HL-60 (cell line): Measurements from ENCODE around the gene CLEC2D.

Source experiments
- DNase-seq, 2 experiments: peaks; one replicate each; pipeline ENCODE4 v3.0.0-alpha.2; 2010 to 2020; ENCODE audit warnings: low read depth in 1 of 2, low spot score in 1 of 2
- H3K27ac ChIP-seq: fragments of 250-450 bp; sonication (Bioruptor Pico); replicated peaks from 2 replicates; pipeline ENCODE4 v1.5.1; 2020; ENCODE audit warnings: mild to moderate bottlenecking, moderate library complexity
- H3K27me3 ChIP-seq: fragments of 250-450 bp; sonication (Bioruptor Pico); 2 replicates; pipeline ENCODE4 v1.5.1; 2021; ENCODE audit warnings: mild to moderate bottlenecking, moderate library complexity; ENCODE audit not compliant: insufficient read depth, poor library complexity, severe bottlenecking
- H3K4me3 ChIP-seq: replicated peaks from 2 replicates; pipeline ENCODE4 v1.5.1; 2011; ENCODE audit warnings: mild to moderate bottlenecking, control low read depth, low read length; ENCODE audit not compliant: insufficient read depth
- GABPA ChIP-seq: IDR thresholded peaks from 2 replicates; pipeline ENCODE4 v1.6.1; 2012; ENCODE audit warnings: low read depth
- POLR2AphosphoS5 ChIP-seq: IDR thresholded peaks from 2 replicates; pipeline ENCODE4 v1.6.1; 2012; ENCODE audit warnings: low read depth
- SPI1 ChIP-seq: IDR thresholded peaks from 2 replicates; pipeline ENCODE4 v1.6.1; 2012; ENCODE audit warnings: low read depth, mild to moderate bottlenecking, borderline replicate concordance
- TF ChIP-seq, protein P1 (sequence below): IDR thresholded peaks from one replicate; pipeline ENCODE4 v1.5.1; 2011; ENCODE audit warnings: low read length, control low read depth, inconsistent platforms; ENCODE audit not compliant: insufficient read depth
- TF ChIP-seq, protein P2 (sequence below): IDR thresholded peaks from 2 replicates; pipeline ENCODE4 v1.6.1; 2012; ENCODE audit warnings: low read depth; ENCODE audit not compliant: insufficient replicate concordance

The CLEC2D gene

DNA sequence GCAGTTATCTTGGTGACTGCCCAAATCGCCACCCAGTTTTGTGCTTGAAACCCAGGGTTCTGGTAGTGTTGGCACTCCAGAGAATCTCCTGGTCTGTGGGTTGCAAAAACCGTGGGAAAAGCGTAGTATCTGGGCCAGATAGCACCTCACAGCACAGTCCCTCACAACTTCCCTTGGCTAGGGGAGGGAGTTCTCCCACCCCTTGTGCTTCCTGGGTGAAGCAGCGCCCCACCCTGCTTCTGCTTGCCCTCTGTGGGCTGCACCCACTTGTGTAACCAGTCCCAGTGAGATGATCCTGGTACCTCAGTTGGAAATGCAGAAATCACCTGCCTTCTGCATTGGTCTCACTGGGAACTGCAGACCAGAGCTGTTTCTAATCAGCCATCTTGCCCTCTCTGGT lies 16.4 kb downstream of the CLEC2D start:
- H3K27ac ChIP-seq, result no peak overlapping the region
- no peak for DNase-seq
- no peaks in the 10 kb centered on the region for H3K27me3 ChIP-seq
- TF ChIP-seq, protein P1, sequence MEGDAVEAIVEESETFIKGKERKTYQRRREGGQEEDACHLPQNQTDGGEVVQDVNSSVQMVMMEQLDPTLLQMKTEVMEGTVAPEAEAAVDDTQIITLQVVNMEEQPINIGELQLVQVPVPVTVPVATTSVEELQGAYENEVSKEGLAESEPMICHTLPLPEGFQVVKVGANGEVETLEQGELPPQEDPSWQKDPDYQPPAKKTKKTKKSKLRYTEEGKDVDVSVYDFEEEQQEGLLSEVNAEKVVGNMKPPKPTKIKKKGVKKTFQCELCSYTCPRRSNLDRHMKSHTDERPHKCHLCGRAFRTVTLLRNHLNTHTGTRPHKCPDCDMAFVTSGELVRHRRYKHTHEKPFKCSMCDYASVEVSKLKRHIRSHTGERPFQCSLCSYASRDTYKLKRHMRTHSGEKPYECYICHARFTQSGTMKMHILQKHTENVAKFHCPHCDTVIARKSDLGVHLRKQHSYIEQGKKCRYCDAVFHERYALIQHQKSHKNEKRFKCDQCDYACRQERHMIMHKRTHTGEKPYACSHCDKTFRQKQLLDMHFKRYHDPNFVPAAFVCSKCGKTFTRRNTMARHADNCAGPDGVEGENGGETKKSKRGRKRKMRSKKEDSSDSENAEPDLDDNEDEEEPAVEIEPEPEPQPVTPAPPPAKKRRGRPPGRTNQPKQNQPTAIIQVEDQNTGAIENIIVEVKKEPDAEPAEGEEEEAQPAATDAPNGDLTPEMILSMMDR, result no peak
- TF ChIP-seq GABPA, result no peak
- TF ChIP-seq POLR2AphosphoS5, result no peak
- no peak for TF ChIP-seq SPI1
- TF ChIP-seq, protein P2, sequence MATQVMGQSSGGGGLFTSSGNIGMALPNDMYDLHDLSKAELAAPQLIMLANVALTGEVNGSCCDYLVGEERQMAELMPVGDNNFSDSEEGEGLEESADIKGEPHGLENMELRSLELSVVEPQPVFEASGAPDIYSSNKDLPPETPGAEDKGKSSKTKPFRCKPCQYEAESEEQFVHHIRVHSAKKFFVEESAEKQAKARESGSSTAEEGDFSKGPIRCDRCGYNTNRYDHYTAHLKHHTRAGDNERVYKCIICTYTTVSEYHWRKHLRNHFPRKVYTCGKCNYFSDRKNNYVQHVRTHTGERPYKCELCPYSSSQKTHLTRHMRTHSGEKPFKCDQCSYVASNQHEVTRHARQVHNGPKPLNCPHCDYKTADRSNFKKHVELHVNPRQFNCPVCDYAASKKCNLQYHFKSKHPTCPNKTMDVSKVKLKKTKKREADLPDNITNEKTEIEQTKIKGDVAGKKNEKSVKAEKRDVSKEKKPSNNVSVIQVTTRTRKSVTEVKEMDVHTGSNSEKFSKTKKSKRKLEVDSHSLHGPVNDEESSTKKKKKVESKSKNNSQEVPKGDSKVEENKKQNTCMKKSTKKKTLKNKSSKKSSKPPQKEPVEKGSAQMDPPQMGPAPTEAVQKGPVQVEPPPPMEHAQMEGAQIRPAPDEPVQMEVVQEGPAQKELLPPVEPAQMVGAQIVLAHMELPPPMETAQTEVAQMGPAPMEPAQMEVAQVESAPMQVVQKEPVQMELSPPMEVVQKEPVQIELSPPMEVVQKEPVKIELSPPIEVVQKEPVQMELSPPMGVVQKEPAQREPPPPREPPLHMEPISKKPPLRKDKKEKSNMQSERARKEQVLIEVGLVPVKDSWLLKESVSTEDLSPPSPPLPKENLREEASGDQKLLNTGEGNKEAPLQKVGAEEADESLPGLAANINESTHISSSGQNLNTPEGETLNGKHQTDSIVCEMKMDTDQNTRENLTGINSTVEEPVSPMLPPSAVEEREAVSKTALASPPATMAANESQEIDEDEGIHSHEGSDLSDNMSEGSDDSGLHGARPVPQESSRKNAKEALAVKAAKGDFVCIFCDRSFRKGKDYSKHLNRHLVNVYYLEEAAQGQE, result no peak
- H3K4me3 ChIP-seq, result no peak overlapping the region

DNA sequence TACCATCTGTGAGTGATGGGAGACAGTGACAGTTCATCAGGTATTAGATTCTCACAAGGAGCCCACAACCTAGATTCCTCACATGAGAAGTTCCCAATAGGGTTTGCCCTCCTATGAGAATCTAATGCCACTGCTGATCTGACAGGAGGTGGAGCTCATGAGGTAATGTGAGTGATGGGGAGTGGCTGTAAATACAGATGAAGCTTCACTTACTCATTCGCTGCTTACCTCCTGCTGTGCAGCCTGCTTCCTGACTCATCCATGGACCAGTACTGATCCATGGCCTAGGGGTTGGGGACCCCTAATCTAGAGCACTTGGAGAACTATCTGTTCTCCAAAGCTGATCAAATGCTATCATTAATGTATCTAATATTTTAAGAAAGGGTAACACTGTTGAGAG lies 17.7 kb downstream of the CLEC2D start:
- H3K4me3 ChIP-seq, result no peak overlapping the region
- TF ChIP-seq GABPA (no peak), SPI1 (no peak), POLR2AphosphoS5 (no peak)
- TF ChIP-seq, protein P1, result no peak
- TF ChIP-seq, protein P2, result no peak
- no peaks in the 10 kb centered on the region for H3K27me3 ChIP-seq
- no peak for DNase-seq
- no peak overlapping the region for H3K27ac ChIP-seq

DNA sequence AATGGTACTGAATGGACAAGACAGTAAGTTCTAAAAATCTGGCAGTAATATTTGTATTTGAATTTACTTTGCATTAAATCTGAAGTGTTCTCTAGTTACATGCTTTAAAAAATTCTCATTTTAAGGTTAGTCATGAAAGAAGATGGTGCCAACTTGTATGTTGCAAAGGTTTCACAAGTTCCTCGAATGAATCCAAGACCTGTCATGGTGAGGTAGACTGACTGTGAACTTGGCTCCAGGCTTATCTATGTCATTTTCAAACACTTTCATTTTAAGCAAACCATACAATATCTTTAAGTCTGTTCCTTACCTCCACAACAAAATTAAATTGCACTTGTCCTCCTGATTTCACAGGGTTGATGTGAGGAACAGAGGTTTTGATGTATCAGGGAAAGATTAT lies 23.4 kb downstream of the CLEC2D start:
- Histone ChIP-seq H3K27ac (no peak overlapping the region), H3K27me3 (no peaks in the 10 kb centered on the region), H3K4me3 (no peak overlapping the region)
- TF ChIP-seq GABPA (no peak), SPI1 (no peak), POLR2AphosphoS5 (no peak)
- TF ChIP-seq, protein P1, result no peak
- TF ChIP-seq, protein P2, result no peak
- no peak for DNase-seq
